Thyroid gland (tissue), 4 donors: ENCODE data around the gene TMEM132C.

Experiments
- POLR2A ChIP-seq, 2 donors: fragments of 450-650 bp; IDR thresholded peaks; one replicate each; pipeline ENCODE4 v1.6.1; 2017; ENCODE audit warnings: antibody characterized with exemption in 2 of 2, mild to moderate bottlenecking in 2 of 2, moderate library complexity in 1 of 2
- TF ChIP-seq, protein P1 (sequence below), 6 experiments: fragments of 200-600 bp in 3 of 6; fragments of 450-650 bp in 3 of 6; sonication (generic) in 3 of 6; IDR thresholded peaks; one replicate each; pipeline ENCODE4 v1.5.1; 2016 to 2019; ENCODE audit warnings: antibody characterized with exemption in 6 of 6, mild to moderate bottlenecking in 2 of 6, inconsistent platforms in 1 of 6, moderate library complexity in 1 of 6

DNA sequence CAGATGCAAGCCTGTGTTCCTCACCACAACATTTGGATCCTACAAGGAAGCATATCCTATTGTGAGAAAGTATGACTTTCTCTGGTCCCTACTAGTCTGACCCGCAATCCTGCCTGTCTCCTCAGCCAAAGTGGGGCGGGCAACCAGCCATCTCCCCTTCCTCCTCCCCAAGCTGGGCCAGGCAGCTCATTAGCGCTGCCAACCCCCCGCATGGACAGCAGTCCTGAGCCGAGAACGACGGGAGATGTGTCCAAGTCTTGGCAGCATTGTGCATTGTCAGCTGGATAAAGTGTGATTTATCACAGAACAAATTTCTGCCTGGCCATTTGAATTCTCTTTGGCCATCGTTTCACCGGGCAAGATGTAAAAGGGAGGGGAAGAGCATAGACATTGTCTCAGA, 417.4 kb downstream of the TMEM132C start:
- TF ChIP-seq, protein P1, sequence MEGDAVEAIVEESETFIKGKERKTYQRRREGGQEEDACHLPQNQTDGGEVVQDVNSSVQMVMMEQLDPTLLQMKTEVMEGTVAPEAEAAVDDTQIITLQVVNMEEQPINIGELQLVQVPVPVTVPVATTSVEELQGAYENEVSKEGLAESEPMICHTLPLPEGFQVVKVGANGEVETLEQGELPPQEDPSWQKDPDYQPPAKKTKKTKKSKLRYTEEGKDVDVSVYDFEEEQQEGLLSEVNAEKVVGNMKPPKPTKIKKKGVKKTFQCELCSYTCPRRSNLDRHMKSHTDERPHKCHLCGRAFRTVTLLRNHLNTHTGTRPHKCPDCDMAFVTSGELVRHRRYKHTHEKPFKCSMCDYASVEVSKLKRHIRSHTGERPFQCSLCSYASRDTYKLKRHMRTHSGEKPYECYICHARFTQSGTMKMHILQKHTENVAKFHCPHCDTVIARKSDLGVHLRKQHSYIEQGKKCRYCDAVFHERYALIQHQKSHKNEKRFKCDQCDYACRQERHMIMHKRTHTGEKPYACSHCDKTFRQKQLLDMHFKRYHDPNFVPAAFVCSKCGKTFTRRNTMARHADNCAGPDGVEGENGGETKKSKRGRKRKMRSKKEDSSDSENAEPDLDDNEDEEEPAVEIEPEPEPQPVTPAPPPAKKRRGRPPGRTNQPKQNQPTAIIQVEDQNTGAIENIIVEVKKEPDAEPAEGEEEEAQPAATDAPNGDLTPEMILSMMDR (IDR thresholded peaks at IDR 0.05): no peak
- no peak for TF ChIP-seq POLR2A (IDR thresholded peaks at IDR 0.05)
